ENCODE measurements around the gene ASCC3.
"Not testable (repeated sequence)": the region's sequence is repeated elsewhere in the genome, so short reads cannot be mapped to it uniquely, and the experiment has no call there.

ASCC3 gene

DNA sequence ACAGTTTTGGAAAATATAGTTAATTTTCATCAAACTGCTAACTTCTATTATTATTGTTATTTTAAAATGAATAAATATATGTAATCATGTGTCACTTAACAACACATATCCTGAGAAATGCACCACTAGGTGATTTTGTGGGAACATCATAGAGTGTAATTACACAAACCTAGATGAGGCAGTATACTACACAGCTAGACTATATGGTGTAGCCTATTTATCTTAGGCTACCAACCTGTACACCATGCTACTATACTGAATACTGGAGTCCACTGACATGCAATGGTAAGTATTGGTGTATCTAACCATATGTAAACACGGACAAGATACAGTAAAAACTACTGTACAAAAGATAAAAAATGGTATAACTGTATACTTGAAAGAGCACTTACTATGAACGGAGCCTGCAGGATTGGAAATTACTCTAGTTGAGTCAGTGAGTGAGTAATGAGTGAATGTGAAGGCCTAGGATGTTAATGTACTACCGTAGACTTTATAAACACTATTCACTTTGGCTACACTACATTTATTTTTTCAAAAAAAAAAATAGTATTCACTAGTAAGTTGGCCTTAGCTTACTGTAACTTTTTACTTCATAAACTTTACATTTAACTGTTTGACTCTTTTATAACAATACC is 72.4 kb downstream of the ASCC3 start:
- DNase-seq (ENCODE audit: low read depth in 3 of 3), result no peak

DNA sequence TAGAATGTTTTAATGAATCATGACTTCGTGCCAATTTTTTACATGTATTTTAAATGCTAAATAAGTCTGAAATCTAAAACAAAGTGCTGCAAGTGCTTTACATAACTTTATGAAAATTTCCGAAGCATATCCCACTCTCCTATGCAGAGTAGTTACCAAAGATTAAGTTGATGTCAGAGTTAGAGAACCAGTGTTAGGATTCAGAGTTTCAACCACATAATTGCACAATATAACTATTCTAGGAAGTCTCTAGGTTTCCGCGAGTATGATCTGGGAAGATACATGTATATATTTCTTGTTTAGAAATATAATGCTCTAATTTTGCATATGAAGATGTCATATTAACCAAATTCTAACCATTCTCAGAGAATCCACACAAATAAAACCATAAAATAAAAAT is 74.8 kb downstream of the ASCC3 start:
- no peak for DNase-seq (ENCODE audit: low read depth in 3 of 3)

DNA sequence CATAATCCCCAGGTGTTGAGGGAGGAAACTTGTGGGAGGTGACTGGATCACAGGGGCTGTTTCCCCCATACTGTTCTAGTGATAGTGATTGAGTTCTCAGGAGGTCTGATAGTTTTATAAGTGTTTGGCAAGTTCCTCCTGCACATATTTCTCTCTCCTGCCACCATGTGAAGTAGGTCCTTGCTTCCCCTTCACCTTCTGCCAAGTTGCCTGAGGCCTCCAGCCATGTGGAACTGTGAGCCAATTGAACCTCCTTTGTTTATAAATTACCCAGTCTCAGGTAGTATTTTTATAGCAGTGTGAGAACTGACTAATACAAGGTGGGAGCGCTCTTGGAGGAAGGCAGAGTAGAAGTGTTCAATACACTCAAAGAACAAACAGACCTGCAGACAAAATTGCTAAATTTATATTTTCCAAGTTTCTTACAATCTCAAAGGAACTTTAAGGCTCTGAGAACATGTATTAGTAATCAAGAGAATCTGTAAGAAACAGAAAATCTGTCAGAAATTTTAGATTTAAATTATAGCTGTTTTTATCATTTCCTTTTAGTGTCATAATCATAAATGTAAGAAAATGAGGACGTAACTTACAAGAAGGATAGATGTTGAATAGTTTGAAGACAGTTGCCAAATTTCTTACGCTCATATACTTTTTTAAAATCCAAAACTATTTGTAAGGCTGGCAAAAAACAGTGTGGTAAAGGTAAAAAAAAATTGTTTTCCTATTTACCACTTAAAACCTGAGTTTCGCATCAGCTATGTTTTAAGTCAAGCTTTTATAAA is 77.7 kb downstream of the ASCC3 start:
- no peak for DNase-seq (ENCODE audit: low read depth in 3 of 3)

DNA sequence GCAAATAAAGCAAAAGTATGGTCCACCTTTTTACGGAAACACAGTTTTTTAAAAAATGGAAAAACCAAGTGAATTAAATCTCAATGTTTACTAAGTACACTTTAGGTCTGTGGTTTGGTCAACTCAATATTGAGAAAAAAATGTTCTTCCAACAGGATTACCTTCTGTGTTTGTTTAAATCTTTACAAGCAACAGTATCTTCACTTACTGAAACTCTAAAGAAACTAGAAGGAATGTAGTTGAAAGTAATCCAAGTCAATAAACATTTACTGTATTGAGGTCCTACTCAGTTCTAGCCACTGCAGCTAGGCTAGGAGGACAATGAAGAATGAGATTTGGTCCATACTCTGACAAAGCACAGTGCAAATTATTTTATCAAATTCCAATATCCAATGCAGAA is 80.1 kb downstream of the ASCC3 start:
- no peak for DNase-seq (ENCODE audit: low read depth in 3 of 3)

DNA sequence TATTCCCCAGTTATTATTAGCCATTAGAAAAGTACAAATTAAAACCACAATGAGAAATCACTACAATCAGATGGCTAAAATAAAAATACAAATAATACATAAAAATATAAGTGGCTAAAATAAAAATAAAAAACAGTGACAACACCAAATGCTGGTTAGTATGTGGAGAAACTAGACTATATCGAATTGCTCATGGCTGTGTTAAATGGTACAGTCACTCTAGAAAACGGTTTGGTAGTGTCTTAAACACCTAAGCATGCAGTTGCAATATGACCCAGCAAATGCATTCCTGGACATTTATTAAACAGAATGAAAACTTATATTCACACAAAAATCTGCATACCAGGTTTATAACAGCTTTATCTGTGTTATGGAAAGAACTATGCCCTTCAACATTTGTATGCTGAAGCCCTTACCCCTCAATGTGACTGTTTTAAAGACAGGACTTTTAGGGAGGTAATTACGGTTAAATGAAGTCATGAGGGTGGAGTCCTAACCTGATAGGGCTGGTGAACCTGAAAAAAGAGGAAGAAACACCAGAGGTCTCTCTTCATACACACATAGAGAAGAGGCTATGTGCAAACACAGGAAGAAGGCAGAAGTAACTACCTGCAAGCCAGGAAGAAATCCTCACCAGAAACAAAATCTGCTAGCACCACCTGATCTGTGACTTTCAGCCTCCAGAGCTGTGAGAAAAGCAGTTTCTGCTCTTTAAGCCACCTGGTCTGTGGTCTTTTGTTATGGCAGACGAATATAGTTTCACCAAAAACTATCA is 84.9 kb downstream of the ASCC3 start:
- no peak for DNase-seq (ENCODE audit: low read depth in 3 of 3)

DNA sequence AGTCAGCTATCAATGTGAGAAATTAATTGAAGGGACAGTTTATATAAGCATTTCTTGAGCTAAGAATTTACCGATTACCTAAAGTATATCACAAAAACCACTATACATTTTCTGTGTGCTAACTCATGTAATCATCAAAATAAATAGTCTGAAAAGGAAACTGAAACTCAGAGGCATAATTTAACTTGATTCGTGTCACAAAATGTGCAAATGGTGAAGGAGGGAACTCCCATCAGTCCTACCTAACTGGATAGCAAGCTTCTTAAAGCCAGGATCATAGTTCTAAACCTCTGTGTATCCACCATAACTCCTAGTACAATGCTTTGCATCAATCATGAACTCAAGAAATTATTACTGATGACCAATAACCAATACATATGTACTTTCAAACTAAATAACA is 91.0 kb downstream of the ASCC3 start:
- DNase-seq (ENCODE audit: low read depth in 3 of 3), result no peak

DNA sequence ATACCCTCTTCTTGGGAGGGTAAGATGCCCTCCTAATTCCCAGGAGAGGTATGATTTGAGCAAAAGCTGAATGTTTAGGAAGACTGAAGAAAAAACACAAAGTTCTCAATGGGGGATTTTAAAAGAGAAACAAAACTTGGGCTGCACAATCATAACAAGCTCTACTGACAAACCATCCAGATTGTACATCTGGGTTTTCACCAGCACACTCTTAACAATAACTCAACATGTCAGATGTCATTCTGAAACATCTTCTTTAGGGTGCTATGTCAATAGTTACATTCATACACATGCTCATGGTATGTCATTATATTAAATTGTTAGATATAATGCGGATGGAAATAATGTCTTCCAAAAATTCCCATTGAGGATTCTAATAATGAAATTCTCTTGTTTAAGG is 95.1 kb downstream of the ASCC3 start:
- no peak for DNase-seq (ENCODE audit: low read depth in 3 of 3)

DNA sequence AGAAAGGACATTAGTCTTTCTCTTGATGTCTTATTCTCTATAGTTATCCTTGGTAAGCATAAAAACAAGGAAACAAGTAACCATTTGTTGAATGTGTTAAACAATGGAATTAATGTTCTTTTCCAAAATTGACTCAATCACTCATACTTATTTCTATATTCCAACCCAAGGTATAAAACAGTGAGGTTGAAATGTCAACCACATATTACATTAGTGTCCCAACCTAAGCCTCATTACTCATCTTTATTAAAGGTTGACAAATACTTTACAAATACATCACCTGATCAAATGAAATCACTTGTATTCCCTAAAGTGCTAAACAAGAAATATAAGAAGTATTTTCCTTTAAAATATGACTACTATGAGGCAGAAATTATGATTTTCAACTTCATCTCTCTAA is 100.5 kb downstream of the ASCC3 start:
- no peak for DNase-seq (ENCODE audit: low read depth in 3 of 3)

DNA sequence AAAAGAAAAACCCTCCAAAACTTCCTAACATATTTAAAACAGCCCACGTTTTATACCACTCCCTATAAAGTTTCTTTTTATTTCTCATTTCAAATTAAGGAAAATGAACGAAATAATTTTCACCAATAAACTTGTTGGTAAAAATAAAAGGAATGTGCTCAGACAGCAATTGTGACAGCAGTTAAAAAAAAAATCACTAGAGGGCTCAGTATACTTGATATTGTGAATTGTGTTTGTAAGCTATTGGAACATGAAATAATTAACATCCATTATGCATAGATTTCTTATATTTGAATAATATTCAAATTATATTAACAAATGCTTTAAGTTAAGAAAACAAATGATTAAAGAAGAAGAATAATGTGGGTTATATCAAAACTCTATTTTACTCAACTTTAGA is 105.5 kb downstream of the ASCC3 start:
- DNase-seq (ENCODE audit: low read depth in 3 of 3), result no peak

DNA sequence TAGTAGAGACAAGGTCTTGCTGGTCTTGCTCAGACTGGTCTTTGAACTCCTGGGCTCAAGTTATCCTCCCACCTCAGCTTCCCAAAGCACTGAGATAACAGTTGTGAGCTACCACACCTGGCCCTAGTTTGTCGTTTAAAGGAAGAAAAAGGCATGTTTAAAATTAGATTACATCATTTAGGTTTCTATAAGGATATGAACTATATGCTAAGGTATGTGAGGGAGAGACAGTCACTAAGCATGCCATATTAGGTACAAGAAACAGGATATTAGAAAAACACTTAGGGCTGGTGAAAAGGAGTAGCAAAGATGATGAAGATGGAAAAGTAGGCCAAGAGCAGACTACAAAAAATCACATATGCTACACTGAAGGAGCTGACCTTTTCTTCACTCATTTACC is 106.4 kb downstream of the ASCC3 start:
- no peak for DNase-seq (ENCODE audit: low read depth in 3 of 3)

DNA sequence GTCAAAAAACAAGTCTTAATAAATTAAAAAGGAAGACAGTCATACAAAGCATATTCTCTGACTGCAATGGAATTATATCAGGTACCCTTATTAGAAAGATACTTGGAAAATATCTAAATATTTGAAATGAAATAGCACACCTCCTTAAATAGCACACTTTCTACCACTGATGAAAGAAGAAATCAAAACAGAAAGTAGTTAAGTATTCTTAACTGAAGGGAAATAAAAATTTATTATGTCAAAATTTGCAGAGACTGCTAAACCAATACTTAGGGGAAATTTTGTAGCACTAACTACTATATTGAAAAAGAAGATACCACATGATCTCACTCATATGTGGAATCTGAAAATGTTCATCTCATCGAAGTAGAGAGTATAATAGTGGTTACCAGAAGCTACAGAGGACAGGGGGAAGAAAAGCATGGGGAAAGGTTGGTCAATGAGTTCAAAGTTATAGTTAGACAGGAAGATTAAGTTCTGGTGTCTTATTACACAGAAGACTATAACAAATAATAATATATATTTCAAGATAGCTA is 112.2 kb downstream of the ASCC3 start:
- DNase-seq (ENCODE audit: low read depth in 3 of 3), result no peak

DNA sequence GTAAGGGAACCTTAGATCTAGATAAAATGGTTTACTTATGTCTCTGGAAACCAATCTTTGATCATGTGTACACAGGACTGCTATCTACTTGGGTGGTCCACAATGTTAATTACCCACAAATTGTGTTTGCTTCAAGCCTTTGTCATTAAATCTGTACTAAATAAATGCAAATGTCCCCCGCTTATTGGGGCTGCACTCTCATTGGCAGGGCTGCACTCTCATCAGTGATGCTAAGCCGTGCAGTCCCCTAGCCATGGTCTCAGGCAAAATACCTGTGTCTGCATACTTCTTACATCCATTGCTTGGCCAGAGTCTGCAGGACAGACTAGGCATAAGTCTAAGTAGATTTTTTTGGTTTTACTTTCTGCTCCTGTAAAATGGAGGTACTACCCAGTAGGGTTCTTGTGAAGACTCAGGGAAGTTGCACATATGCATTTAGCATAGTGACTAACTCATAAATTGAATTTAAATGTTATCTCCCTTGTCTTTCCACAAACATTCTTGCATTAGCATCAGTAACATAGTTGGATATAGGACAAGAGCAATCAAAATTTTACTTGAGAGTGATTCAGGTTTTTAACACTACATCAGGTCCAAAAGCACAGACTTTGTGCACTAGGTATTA is 117.4 kb downstream of the ASCC3 start:
- no peak for DNase-seq (ENCODE audit: low read depth in 3 of 3)

DNA sequence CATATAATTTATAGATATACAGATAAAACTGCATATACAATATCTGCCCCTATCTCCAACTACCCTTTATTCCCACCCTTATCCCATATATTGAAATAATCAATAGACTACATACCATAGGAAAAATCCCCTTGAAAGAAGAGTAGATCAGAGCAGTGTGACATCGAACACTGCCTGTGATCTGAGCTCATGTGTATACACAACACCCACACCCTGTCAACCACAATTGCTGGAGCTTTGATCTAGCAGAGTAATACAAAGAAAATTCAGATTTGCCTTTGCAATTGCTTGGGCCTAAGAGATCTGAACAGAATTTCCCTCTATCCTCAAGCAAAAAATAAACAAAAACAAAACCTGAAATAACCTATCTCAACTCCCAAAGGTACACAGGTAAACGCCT is 119.3 kb downstream of the ASCC3 start:
- no peak for DNase-seq (ENCODE audit: low read depth in 3 of 3)

DNA sequence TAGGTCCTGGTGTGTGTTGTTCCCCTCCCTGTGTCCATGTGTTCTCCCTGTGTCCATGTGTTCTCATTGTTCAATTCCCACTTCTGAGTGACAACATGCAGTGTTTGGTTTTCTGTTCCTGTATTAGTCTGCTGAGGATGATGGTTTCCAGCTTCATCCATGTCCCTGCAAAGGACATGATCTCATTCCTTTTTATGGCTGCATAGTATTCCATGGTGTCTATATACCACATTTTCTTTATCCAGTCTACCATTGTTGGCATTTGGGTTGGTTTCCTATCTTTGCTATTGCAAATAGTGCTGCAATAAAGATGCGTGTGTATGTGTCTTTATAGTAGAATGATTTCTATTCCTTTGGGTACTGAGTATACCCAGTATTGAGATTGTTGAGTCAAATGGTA is 122.7 kb downstream of the ASCC3 start:
- DNase-seq (ENCODE audit: low read depth in 3 of 3), result not testable (repeated sequence)

DNA sequence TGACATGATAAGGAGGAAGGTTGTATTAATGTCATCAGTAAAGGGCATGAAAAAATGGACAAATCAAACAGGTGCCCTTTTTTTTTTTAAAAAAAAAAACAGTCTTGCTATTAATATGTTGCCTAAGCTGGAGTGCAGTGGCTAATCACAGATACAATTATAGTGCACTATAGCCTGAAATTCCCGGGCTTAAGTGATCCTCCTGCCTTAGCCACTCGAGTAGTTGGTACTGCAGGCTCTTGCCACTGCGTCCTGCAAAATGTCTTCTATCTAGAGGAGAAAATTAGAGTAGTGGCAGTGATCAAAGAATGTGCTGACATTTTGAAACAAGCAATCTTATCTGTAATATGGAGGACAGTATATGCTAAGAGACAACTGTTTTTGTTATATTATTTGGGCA is 127.7 kb downstream of the ASCC3 start:
- no peak for DNase-seq (ENCODE audit: low read depth in 3 of 3)

DNA sequence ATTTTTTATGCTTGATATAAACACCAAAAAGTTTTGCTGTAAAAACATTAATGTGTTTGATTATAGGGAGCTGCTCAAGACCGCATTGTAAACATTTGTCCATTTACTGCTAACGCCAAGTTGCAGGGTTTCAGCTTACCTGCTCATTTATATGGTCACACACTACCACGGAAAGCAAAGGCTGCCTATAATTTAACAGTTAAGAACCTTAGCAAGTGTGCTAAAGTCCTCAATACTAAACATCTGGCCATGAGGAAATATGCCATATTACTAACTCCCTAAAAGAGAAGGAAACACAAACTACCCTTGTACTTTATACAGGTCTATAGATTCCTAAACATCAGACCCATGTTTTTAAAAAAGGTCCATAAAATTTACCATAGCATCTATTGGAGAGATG is 129.5 kb downstream of the ASCC3 start:
- no peak for DNase-seq (ENCODE audit: low read depth in 3 of 3)

DNA sequence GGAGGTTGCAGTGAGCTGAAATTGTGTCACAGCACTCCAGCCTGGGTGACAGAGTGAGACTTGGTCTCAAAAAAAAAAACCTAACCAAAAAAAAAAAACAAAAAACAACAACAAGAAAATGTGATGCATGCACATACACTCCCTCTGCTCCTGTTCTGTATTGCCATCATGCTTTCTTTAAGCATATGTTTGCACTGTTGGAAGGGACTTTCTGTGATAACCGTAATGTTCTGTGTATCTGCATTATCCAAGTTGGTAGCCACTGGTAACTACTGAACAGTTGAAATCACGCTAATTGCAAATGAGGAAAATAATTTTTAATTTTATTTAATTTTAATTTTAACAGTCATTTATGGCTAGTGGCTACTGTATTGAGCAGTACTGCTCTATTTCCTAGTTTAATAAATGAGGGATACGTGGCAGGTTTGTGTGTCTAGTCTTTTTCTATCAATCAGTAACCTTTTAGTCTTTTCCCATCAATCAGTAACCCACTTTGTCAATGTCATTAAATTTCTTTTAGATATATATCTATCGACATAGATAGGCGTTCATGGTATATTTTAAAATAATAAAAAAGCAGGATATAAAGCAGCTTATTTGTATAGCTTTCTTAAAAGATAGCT is 135.6 kb downstream of the ASCC3 start:
- no peak for DNase-seq (ENCODE audit: low read depth in 3 of 3)

DNA sequence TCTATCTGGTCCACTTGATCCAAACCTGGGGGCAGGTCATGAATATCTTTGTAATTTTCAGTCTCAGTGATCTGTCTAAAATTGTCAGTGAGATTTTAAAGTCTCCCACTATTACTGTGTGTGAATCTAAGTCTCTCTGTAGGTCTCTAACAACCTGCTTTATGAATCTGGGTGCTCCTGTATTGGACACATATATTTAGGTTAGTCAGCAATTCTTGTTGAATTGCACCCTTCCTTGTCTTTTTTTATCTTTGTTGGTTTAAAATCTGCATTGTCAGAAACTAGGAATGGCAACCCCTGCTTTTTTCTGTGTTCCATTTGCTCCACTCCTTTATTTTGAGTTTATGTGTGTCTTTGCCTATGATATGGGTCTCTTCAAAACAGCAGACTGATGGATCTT is 140.7 kb downstream of the ASCC3 start:
- DNase-seq (ENCODE audit: low read depth in 3 of 3), result no peak

DNA sequence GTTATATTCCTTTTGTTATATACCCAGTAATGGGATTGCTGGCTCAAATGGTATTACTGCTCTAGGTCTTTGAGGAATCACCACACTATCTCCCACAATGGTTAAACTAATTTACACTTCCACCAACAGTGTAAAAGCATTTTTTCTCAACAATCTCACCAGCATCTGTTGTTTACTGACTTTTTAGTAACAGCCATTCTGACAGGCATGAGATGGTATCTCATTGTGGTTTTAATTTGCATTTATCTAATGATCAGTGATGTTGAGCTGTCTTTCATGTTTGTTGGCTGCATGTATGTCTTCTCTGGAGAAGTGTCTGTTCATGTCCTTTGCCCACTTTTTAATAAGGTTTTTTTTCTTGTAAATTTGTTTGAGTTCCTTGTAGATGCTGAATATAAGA is 143.4 kb downstream of the ASCC3 start:
- DNase-seq (ENCODE audit: low read depth in 3 of 3), result not testable (repeated sequence)

DNA sequence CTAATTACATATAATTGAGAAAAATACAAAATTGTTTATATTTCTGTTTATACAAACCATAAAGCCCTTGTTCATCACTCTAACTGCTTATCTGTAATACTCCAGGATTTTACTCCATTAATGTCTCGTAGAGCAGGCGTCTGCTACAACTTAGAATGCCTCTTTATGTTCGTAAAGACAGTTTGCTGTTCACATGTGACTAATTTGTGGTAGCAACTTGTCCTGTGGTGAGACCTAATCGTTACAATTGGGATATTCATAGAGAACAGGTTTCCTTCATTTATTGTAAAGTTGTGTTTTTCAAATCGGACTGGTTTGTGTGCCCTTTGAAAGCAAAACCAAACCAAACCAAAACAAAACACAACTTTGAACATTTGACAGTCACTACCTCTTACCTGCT is 149.7 kb downstream of the ASCC3 start:
- DNase-seq (ENCODE audit: low read depth in 3 of 3), result no peak
